Endothelial cell of umbilical vein (primary cell): ENCODE measurements around the gene NTF3. TPM values are rescaled to one million over a fixed set of nuclear protein-coding genes. Genes with fewer than 3 reads are reported as not detected.

Experiments used
- BruUV-seq: library from RNA; stranded (reverse); fragments of 400-500 nt; replicated peaks from 2 replicates; lab custom pipeline; 2021; lab: Mats Ljungman, UMichigan
- CTCF ChIA-PET: fragments of 300-600, 350-600 bp; sonication (Branson Sonifier 250); formaldehyde crosslinking; loops from one replicate; lab custom pipeline; 2021; ENCODE audit warnings: antibody characterized with exemption, inconsistent platforms; lab: Charles Lee
- POLR2A ChIA-PET: fragments of 300-600, 350-600 bp; sonication (Branson Sonifier 250); formaldehyde crosslinking; loops from one replicate; lab custom pipeline; 2021; ENCODE audit warnings: antibody characterized with exemption, inconsistent platforms; lab: Charles Lee
- DNase-seq: peaks from one replicate; pipeline ENCODE4 v3.0.0-alpha.2; 2011; ENCODE audit warnings: low read depth, low spot score
- FAIRE-seq: peaks from 2 replicates; lab custom pipeline; 2011; peaks lifted over from hg19 to GRCh38; lab: Jason Lieb, UNC
- H2AFZ ChIP-seq: 2 replicates; pipeline ENCODE4 v1.6.0; 2012; ENCODE audit warnings: low read depth, low read length, control low read depth, inconsistent platforms
- H3K27ac ChIP-seq: 2 replicates; pipeline ENCODE4 v1.5.1; 2011; ENCODE audit warnings: low read depth, mild to moderate bottlenecking, control low read depth, low read length, moderate library complexity; ENCODE audit not compliant: insufficient read depth
- H3K27me3 ChIP-seq, 2 experiments: 2 replicates each; pipeline versions ENCODE4 v1.6.0 to v1.6.1; 2011; ENCODE audit warnings: low read length in 2 of 2, mixed read lengths in 1 of 2; ENCODE audit not compliant: control insufficient read depth in 2 of 2, insufficient read depth in 2 of 2
- H3K36me3 ChIP-seq, 2 experiments: 2 replicates in 1 of 2; 3 replicates in 1 of 2; pipeline ENCODE4 v1.5.1; 2011; ENCODE audit warnings: low read length in 2 of 2, mild to moderate bottlenecking in 1 of 2, moderate library complexity in 1 of 2; ENCODE audit not compliant: control insufficient read depth in 2 of 2, insufficient read depth in 2 of 2; ENCODE audit errors: extremely low read depth in 1 of 2
- H3K4me1 ChIP-seq: 3 replicates; pipeline ENCODE4 v1.5.1; 2011; ENCODE audit warnings: mild to moderate bottlenecking, low read length; ENCODE audit not compliant: control insufficient read depth, insufficient read depth; ENCODE audit errors: extremely low read depth
- H3K4me2 ChIP-seq: 2 replicates; pipeline ENCODE4 v1.6.1; 2011; ENCODE audit warnings: low read length, control low read depth, mixed read lengths; ENCODE audit not compliant: insufficient read depth
- H3K4me3 ChIP-seq, 3 experiments: fragments of 200-600 bp in 1 of 3; sonication (generic), shearing (Covaris generic) in 1 of 3; replicated peaks in 1 of 3; 2 replicates each; pipeline ENCODE4 v1.5.1; 2011 to 2016; ENCODE audit warnings: control low read depth in 3 of 3, low read length in 3 of 3, mild to moderate bottlenecking in 2 of 3, inconsistent platforms in 1 of 3, low read depth in 1 of 3, moderate library complexity in 1 of 3; ENCODE audit not compliant: insufficient read depth in 1 of 3
- H3K79me2 ChIP-seq: 2 replicates; pipeline ENCODE4 v1.6.0; 2012; ENCODE audit warnings: low read length, inconsistent platforms; ENCODE audit not compliant: control insufficient read depth, insufficient read depth
- H3K9ac ChIP-seq: replicated peaks from 2 replicates; pipeline ENCODE3; 2011; ENCODE audit warnings: low read length, control low read depth; ENCODE audit not compliant: insufficient read depth; ENCODE audit errors: extremely low read depth
- H3K9me1 ChIP-seq: replicated peaks from 3 replicates; pipeline ENCODE4 v1.6.0; 2011; ENCODE audit warnings: mild to moderate bottlenecking, low read length; ENCODE audit not compliant: control insufficient read depth, insufficient read depth; ENCODE audit errors: extremely low read depth
- H3K9me3 ChIP-seq: replicated peaks from 2 replicates; pipeline ENCODE4 v1.5.1; 2012; ENCODE audit warnings: low read length, inconsistent platforms; ENCODE audit not compliant: control insufficient read depth, insufficient read depth
- H4K20me1 ChIP-seq: replicated peaks from 2 replicates; pipeline ENCODE3; 2011; ENCODE audit warnings: mild to moderate bottlenecking, low read length; ENCODE audit not compliant: control insufficient read depth, insufficient read depth; ENCODE audit errors: extremely low read depth
- CTCF ChIP-seq, 2 donors: IDR thresholded peaks; 1 replicate in 1 of 2; 2 replicates in 1 of 2; pipeline ENCODE4 v1.5.1; 2011; ENCODE audit warnings: low read length in 2 of 2, mild to moderate bottlenecking in 2 of 2, moderate library complexity in 2 of 2, control low read depth in 1 of 2, inconsistent platforms in 1 of 2, low read depth in 1 of 2; ENCODE audit not compliant: insufficient read depth in 1 of 2; ENCODE audit errors: extremely low read depth in 1 of 2
- EZH2 ChIP-seq: IDR thresholded peaks from 2 replicates; pipeline ENCODE4 v1.6.1; 2012; ENCODE audit warnings: borderline replicate concordance, low read depth, mild to moderate bottlenecking, moderate library complexity, low read length, inconsistent platforms; ENCODE audit not compliant: severe bottlenecking
- FOS ChIP-seq: IDR thresholded peaks from 2 replicates; pipeline ENCODE4 v1.6.1; 2011; ENCODE audit warnings: mild to moderate bottlenecking, low read length, moderate library complexity, borderline replicate concordance; ENCODE audit not compliant: insufficient read depth
- JUN ChIP-seq: IDR thresholded peaks from 2 replicates; pipeline ENCODE4 v1.6.1; 2011; ENCODE audit warnings: borderline replicate concordance, low read depth; ENCODE audit not compliant: insufficient read length, insufficient read depth
- MAX ChIP-seq: IDR thresholded peaks from 2 replicates; pipeline ENCODE4 v1.6.1; 2011; ENCODE audit not compliant: insufficient read depth, insufficient read length
- MYC ChIP-seq: IDR thresholded peaks from one replicate; pipeline ENCODE4 v1.6.1; 2011; ENCODE audit warnings: mild to moderate bottlenecking, low read depth, low read length
- POLR2A ChIP-seq: IDR thresholded peaks from 2 replicates; pipeline ENCODE4 v1.6.1; 2012; ENCODE audit warnings: low read depth, mild to moderate bottlenecking, control low read depth, low read length
- POLR2AphosphoS5 ChIP-seq: IDR thresholded peaks from 2 replicates; pipeline ENCODE4 v1.6.1; 2012; ENCODE audit warnings: low read depth, mild to moderate bottlenecking, control low read depth, low read length, moderate library complexity; ENCODE audit not compliant: insufficient read depth
- dilution Hi-C: fragments of 300-500 bp; cut with MboI; formaldehyde crosslinking; loops from one replicate; pipeline ENCODE4 v1.15.0; 2019; ENCODE audit warnings: low sequenced_read_pairs; ENCODE audit not compliant: extremely low pct_ligation_motif_present
- intact Hi-C: fragments of 100-400 bp; cut with micrococcal nuclease; formaldehyde crosslinking; loops from one replicate; pipeline ENCODE4 v1.10.0; 2022
- polyA plus RNA-seq, 4 experiments: library from polyadenylated mRNA; depleted of rRNA in 3 of 4; stranded (reverse) in 3 of 4; unstranded in 1 of 4; fragments of >200 nt; gene quantifications; 2 replicates each; pipeline versions ENCODE4 v1.2.1 to v1.2.3, GENCODE V29; 2011 to 2012; ENCODE audit warnings: missing spikeins in 1 of 4
- total RNA-seq: library from RNA; stranded (reverse); gene quantifications from 2 replicates; pipeline ENCODE4 v1.2.3, GENCODE V29; 2021

Gene NTF3
- total and polyA plus RNA-seq, 2 donors (not counting 3 experiments of a cell fraction or from before 2014, with no cell fraction given): not detected

GRCh38 chr12:5510251-5510805 is 78.4 kb downstream of the NTF3 start:
- dilution Hi-C loops: no loop called here
- no TSS peak for BruUV-seq

More at GRCh38 chr12:5510251-5510805, 78.4 kb downstream of the NTF3 start:
- intact Hi-C loops: loop anchor here (2.0 kb wide), 1 partner anchor 310 kb away; no protein-coding TSS in a partner anchor
- no peaks in the 10 kb centered on the region for H3K36me3 ChIP-seq
- no peak overlapping the region for H3K27ac ChIP-seq
- ChIA-PET POLR2A (no interaction called here), CTCF (interaction anchor here (1.1 to 2.4 kb wide), 6 partner anchors 54 to 310 kb away, joined by 3 to 49 read pairs (median 7); no protein-coding TSS in a partner anchor)
- DNase-seq: no peak
- peaks cover 11 to 15% of the 10 kb centered on the region in 2 experiments for H3K27me3 ChIP-seq
- no peak overlapping the region for H3K4me2 ChIP-seq
- no peaks in the 10 kb centered on the region for H3K4me1 ChIP-seq
- no peak for FAIRE-seq
- H3K79me2 ChIP-seq: no peaks in the 10 kb centered on the region
- H3K9me3 ChIP-seq: no peaks in the 10 kb centered on the region
- H3K9me1 ChIP-seq: no peaks in the 10 kb centered on the region
- no peak overlapping the region for H2AFZ ChIP-seq
- TF ChIP-seq FOS (no peak), CTCF (IDR thresholded peaks at IDR 0.05; ENCODE audit: extremely low read depth in 1 of 2, insufficient read depth in 1 of 2, low read depth in 1 of 2, low read length in 2 of 2) (no peak), POLR2A (no peak), MAX (no peak), POLR2AphosphoS5 (no peak), JUN (no peak), EZH2 (no peak), MYC (no peak)
- no peaks in the 10 kb centered on the region for H4K20me1 ChIP-seq
- no peak overlapping the region for H3K4me3 ChIP-seq
- no peak overlapping the region for H3K9ac ChIP-seq
